ENCODE measurements around the gene LEFTY1. TPM values are rescaled to one million over a fixed set of nuclear protein-coding genes. Genes with fewer than 3 reads are reported as not detected.

Gene LEFTY1
- total and polyA plus RNA-seq, 9 of the 15 experiments (the other 6 are each of a cell fraction or from before 2014, with no cell fraction given): 0.07 to 0.24 (median 0.17) TPM; not detected in 5

- H3K4me3 ChIP-seq: no peak overlapping the region
- DNase-seq (ENCODE audit: extremely low read depth in 1 of 4, low spot score in 3 of 4) (no peak), ATAC-seq (no peak), FAIRE-seq (no peak)
- H3K4me2 ChIP-seq (ENCODE audit: insufficient read depth, low read length): no peak overlapping the region
- peaks cover 70% of the 10 kb centered on the region for H3K36me3 ChIP-seq (ENCODE audit: control insufficient read depth, insufficient read depth, low read length)
- in situ Hi-C loops (cut with MboI): no loop called here
- H3K79me2 ChIP-seq (ENCODE audit: control insufficient read depth, insufficient read depth, low read length): no peaks in the 10 kb centered on the region
- no peaks in the 10 kb centered on the region for H3K27me3 ChIP-seq (ENCODE audit: control insufficient read depth in 2 of 2, insufficient read depth in 2 of 2, low read length in 2 of 2)
- ChIA-PET POLR2A (interaction anchor here (0.6 to 1.8 kb wide), 4 partner anchors 9 to 28 kb away, joined by 3 to 6 read pairs (median 3); no protein-coding TSS in a partner anchor), CTCF (ENCODE audit: low intra/inter-chr PET ratio) (no interaction called here)
- no peaks in the 10 kb centered on the region for H3K9me3 ChIP-seq (replicated peaks; ENCODE audit: control insufficient read depth, insufficient read depth, low read depth, low read length)
- no peak overlapping the region for H3K9ac ChIP-seq (ENCODE audit: insufficient read depth in 1 of 2, low read depth in 2 of 2, low read length in 2 of 2)
- WGBS (ENCODE audit: insufficient coverage, low coverage, missing lambda C conversion rate): 94% methylated on average over 13 of the region's 13 CpGs
- no peaks in the 10 kb centered on the region for H3K9me1 ChIP-seq (ENCODE audit: control insufficient read depth, insufficient read depth, low read length)
- H4K20me1 ChIP-seq (replicated peaks; ENCODE audit: control insufficient read depth, insufficient read depth, low read length): no peaks in the 10 kb centered on the region
- intact Hi-C loops (cut with micrococcal nuclease): no loop called here
- no peak overlapping the region for H3K27ac ChIP-seq (ENCODE audit: extremely low read depth, low read depth, low read length)
- H3K4me1 ChIP-seq (replicated peaks in 1 of 2; ENCODE audit: control insufficient read depth in 2 of 2, insufficient read depth in 2 of 2, low read length in 2 of 2): peaks cover 9 to 21% of the 10 kb centered on the region in 2 experiments; a peak in 4 of 5 replicates
- TF ChIP-seq NELFE (IDR thresholded peaks at IDR 0.05; ENCODE audit: insufficient read depth, insufficient read length) (no peak), EP300 (IDR thresholded peaks at IDR 0.05; ENCODE audit: low read length) (no peak), SIN3A (IDR thresholded peaks at IDR 0.05; ENCODE audit: borderline replicate concordance in 2 of 2, control insufficient read depth in 1 of 2, low read depth in 2 of 2, low read length in 2 of 2) (no peak), NFATC3 (IDR thresholded peaks at IDR 0.05) (no peak), CEBPG (CRISPR knock-in tag; IDR thresholded peaks at IDR 0.05) (no peak), CEBPG (tag; conservative IDR thresholded peaks at IDR 0.05 in 1 of 2, IDR thresholded peaks at IDR 0.05 in 1 of 2) (no peak), ELF4 (CRISPR knock-in tag; IDR thresholded peaks at IDR 0.05) (no peak)
- TF ChIP-seq, protein P1, sequence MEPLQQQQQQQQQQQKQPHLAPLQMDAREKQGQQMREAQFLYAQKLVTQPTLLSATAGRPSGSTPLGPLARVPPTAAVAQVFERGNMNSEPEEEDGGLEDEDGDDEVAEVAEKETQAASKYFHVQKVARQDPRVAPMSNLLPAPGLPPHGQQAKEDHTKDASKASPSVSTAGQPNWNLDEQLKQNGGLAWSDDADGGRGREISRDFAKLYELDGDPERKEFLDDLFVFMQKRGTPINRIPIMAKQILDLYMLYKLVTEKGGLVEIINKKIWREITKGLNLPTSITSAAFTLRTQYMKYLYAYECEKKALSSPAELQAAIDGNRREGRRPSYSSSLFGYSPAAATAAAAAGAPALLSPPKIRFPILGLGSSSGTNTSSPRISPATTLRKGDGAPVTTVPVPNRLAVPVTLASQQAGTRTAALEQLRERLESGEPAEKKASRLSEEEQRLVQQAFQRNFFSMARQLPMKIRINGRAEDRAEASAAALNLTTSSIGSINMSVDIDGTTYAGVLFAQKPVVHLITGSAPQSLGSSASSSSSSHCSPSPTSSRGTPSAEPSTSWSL (CRISPR knock-in tag; IDR thresholded peaks at IDR 0.05; ENCODE audit: borderline replicate concordance): no peak
- no peak overlapping the region for H2AFZ ChIP-seq (ENCODE audit: low read depth, low read length)
- no TSS peak for BruUV-seq (replicated peaks)
Observed at GRCh38 chr1:225852413-225853124, 36.4 kb downstream of the LEFTY1 start.

Data from K562 (cell line).